Endothelial cell of umbilical vein (primary cell): ENCODE results near the gene SIDT1. TPM values are rescaled to one million over a fixed set of nuclear protein-coding genes. Genes with fewer than 3 reads are reported as not detected.

Experiments
- BruUV-seq: library from RNA; stranded (reverse); fragments of 400-500 nt; replicated peaks from 2 replicates; lab custom pipeline; 2021; lab: Mats Ljungman, UMichigan
- CTCF ChIA-PET: fragments of 300-600, 350-600 bp; sonication (Branson Sonifier 250); formaldehyde crosslinking; loops from one replicate; lab custom pipeline; 2021; ENCODE audit warnings: antibody characterized with exemption, inconsistent platforms; lab: Charles Lee
- POLR2A ChIA-PET: fragments of 300-600, 350-600 bp; sonication (Branson Sonifier 250); formaldehyde crosslinking; loops from one replicate; lab custom pipeline; 2021; ENCODE audit warnings: antibody characterized with exemption, inconsistent platforms; lab: Charles Lee
- DNase-seq: peaks from one replicate; pipeline ENCODE4 v3.0.0-alpha.2; 2011; ENCODE audit warnings: low read depth, low spot score
- FAIRE-seq: peaks from 2 replicates; lab custom pipeline; 2011; peaks lifted over from hg19 to GRCh38; lab: Jason Lieb, UNC
- H2AFZ ChIP-seq: 2 replicates; pipeline ENCODE4 v1.6.0; 2012; ENCODE audit warnings: low read depth, low read length, control low read depth, inconsistent platforms
- H3K27ac ChIP-seq: 2 replicates; pipeline ENCODE4 v1.5.1; 2011; ENCODE audit warnings: low read depth, mild to moderate bottlenecking, control low read depth, low read length, moderate library complexity; ENCODE audit not compliant: insufficient read depth
- H3K27me3 ChIP-seq, 2 experiments: 2 replicates each; pipeline versions ENCODE4 v1.6.0 to v1.6.1; 2011; ENCODE audit warnings: low read length in 2 of 2, mixed read lengths in 1 of 2; ENCODE audit not compliant: control insufficient read depth in 2 of 2, insufficient read depth in 2 of 2
- H3K36me3 ChIP-seq, 2 experiments: 2 replicates in 1 of 2; 3 replicates in 1 of 2; pipeline ENCODE4 v1.5.1; 2011; ENCODE audit warnings: low read length in 2 of 2, mild to moderate bottlenecking in 1 of 2, moderate library complexity in 1 of 2; ENCODE audit not compliant: control insufficient read depth in 2 of 2, insufficient read depth in 2 of 2; ENCODE audit errors: extremely low read depth in 1 of 2
- H3K4me1 ChIP-seq: 3 replicates; pipeline ENCODE4 v1.5.1; 2011; ENCODE audit warnings: mild to moderate bottlenecking, low read length; ENCODE audit not compliant: control insufficient read depth, insufficient read depth; ENCODE audit errors: extremely low read depth
- H3K4me2 ChIP-seq: 2 replicates; pipeline ENCODE4 v1.6.1; 2011; ENCODE audit warnings: low read length, control low read depth, mixed read lengths; ENCODE audit not compliant: insufficient read depth
- H3K4me3 ChIP-seq, 3 experiments: fragments of 200-600 bp in 1 of 3; sonication (generic), shearing (Covaris generic) in 1 of 3; replicated peaks in 1 of 3; 2 replicates each; pipeline ENCODE4 v1.5.1; 2011 to 2016; ENCODE audit warnings: control low read depth in 3 of 3, low read length in 3 of 3, mild to moderate bottlenecking in 2 of 3, inconsistent platforms in 1 of 3, low read depth in 1 of 3, moderate library complexity in 1 of 3; ENCODE audit not compliant: insufficient read depth in 1 of 3
- H3K79me2 ChIP-seq: 2 replicates; pipeline ENCODE4 v1.6.0; 2012; ENCODE audit warnings: low read length, inconsistent platforms; ENCODE audit not compliant: control insufficient read depth, insufficient read depth
- H3K9ac ChIP-seq: replicated peaks from 2 replicates; pipeline ENCODE3; 2011; ENCODE audit warnings: low read length, control low read depth; ENCODE audit not compliant: insufficient read depth; ENCODE audit errors: extremely low read depth
- H3K9me1 ChIP-seq: replicated peaks from 3 replicates; pipeline ENCODE4 v1.6.0; 2011; ENCODE audit warnings: mild to moderate bottlenecking, low read length; ENCODE audit not compliant: control insufficient read depth, insufficient read depth; ENCODE audit errors: extremely low read depth
- H3K9me3 ChIP-seq: replicated peaks from 2 replicates; pipeline ENCODE4 v1.5.1; 2012; ENCODE audit warnings: low read length, inconsistent platforms; ENCODE audit not compliant: control insufficient read depth, insufficient read depth
- H4K20me1 ChIP-seq: replicated peaks from 2 replicates; pipeline ENCODE3; 2011; ENCODE audit warnings: mild to moderate bottlenecking, low read length; ENCODE audit not compliant: control insufficient read depth, insufficient read depth; ENCODE audit errors: extremely low read depth
- CTCF ChIP-seq, 2 donors: IDR thresholded peaks; 1 replicate in 1 of 2; 2 replicates in 1 of 2; pipeline ENCODE4 v1.5.1; 2011; ENCODE audit warnings: low read length in 2 of 2, mild to moderate bottlenecking in 2 of 2, moderate library complexity in 2 of 2, control low read depth in 1 of 2, inconsistent platforms in 1 of 2, low read depth in 1 of 2; ENCODE audit not compliant: insufficient read depth in 1 of 2; ENCODE audit errors: extremely low read depth in 1 of 2
- EZH2 ChIP-seq: IDR thresholded peaks from 2 replicates; pipeline ENCODE4 v1.6.1; 2012; ENCODE audit warnings: borderline replicate concordance, low read depth, mild to moderate bottlenecking, moderate library complexity, low read length, inconsistent platforms; ENCODE audit not compliant: severe bottlenecking
- FOS ChIP-seq: IDR thresholded peaks from 2 replicates; pipeline ENCODE4 v1.6.1; 2011; ENCODE audit warnings: mild to moderate bottlenecking, low read length, moderate library complexity, borderline replicate concordance; ENCODE audit not compliant: insufficient read depth
- GATA2 ChIP-seq: IDR thresholded peaks from 2 replicates; pipeline ENCODE4 v1.7.0; 2011; ENCODE audit warnings: low read depth, mild to moderate bottlenecking, moderate library complexity, mixed read lengths, low read length; ENCODE audit not compliant: insufficient read length, insufficient read depth
- JUN ChIP-seq: IDR thresholded peaks from 2 replicates; pipeline ENCODE4 v1.6.1; 2011; ENCODE audit warnings: borderline replicate concordance, low read depth; ENCODE audit not compliant: insufficient read length, insufficient read depth
- MAX ChIP-seq: IDR thresholded peaks from 2 replicates; pipeline ENCODE4 v1.6.1; 2011; ENCODE audit not compliant: insufficient read depth, insufficient read length
- MYC ChIP-seq: IDR thresholded peaks from one replicate; pipeline ENCODE4 v1.6.1; 2011; ENCODE audit warnings: mild to moderate bottlenecking, low read depth, low read length
- POLR2A ChIP-seq: IDR thresholded peaks from 2 replicates; pipeline ENCODE4 v1.6.1; 2012; ENCODE audit warnings: low read depth, mild to moderate bottlenecking, control low read depth, low read length
- POLR2AphosphoS5 ChIP-seq: IDR thresholded peaks from 2 replicates; pipeline ENCODE4 v1.6.1; 2012; ENCODE audit warnings: low read depth, mild to moderate bottlenecking, control low read depth, low read length, moderate library complexity; ENCODE audit not compliant: insufficient read depth
- dilution Hi-C: fragments of 300-500 bp; cut with MboI; formaldehyde crosslinking; loops from one replicate; pipeline ENCODE4 v1.15.0; 2019; ENCODE audit warnings: low sequenced_read_pairs; ENCODE audit not compliant: extremely low pct_ligation_motif_present
- intact Hi-C: fragments of 100-400 bp; cut with micrococcal nuclease; formaldehyde crosslinking; loops from one replicate; pipeline ENCODE4 v1.10.0; 2022
- polyA plus RNA-seq, 4 experiments: library from polyadenylated mRNA; depleted of rRNA in 3 of 4; stranded (reverse) in 3 of 4; unstranded in 1 of 4; fragments of >200 nt; gene quantifications; 2 replicates each; pipeline versions ENCODE4 v1.2.1 to v1.2.3, GENCODE V29; 2011 to 2012; ENCODE audit warnings: missing spikeins in 1 of 4
- total RNA-seq: library from RNA; stranded (reverse); gene quantifications from 2 replicates; pipeline ENCODE4 v1.2.3, GENCODE V29; 2021

The SIDT1 gene
- total and polyA plus RNA-seq, 2 donors (not counting 3 experiments of a cell fraction or from before 2014, with no cell fraction given): 0.07 TPM; not detected in 1

DNA sequence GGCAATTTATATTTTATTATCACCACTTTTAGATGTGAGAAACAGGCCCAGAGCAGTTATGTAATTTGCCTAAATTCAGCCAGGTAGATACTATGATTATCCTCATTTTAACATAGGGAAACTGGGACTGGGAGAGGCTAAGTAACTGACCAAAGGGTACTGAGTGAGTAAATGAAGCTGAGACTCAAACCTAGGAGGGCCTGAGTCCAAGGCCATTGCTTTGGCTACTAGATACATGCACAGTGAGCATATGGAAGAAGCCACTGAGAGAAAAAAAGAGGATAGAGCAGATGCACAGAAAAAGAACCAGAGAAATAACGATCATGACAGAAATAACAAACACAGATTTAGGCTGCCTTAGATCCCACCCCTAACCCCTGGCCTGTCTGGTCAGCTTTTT is 130.5 kb downstream of the SIDT1 start:
- intact Hi-C loops: no loop called here
- H3K4me1 ChIP-seq: no peaks in the 10 kb centered on the region
- H3K9ac ChIP-seq: no peak overlapping the region
- ChIA-PET POLR2A (no interaction called here), CTCF (no interaction called here)
- no peak for DNase-seq
- H3K9me1 ChIP-seq: no peaks in the 10 kb centered on the region
- no peak for FAIRE-seq
- H3K36me3 ChIP-seq: peaks cover 9 to 14% of the 10 kb centered on the region in 2 experiments
- H3K4me2 ChIP-seq: no peak overlapping the region
- no peaks in the 10 kb centered on the region for H3K27me3 ChIP-seq
- H3K27ac ChIP-seq: no peak overlapping the region
- H4K20me1 ChIP-seq: no peaks in the 10 kb centered on the region
- H3K79me2 ChIP-seq: no peaks in the 10 kb centered on the region
- no peak for TF ChIP-seq MAX
- no peak for TF ChIP-seq EZH2
- no peak for TF ChIP-seq CTCF (IDR thresholded peaks at IDR 0.05; ENCODE audit: extremely low read depth in 1 of 2, insufficient read depth in 1 of 2, low read depth in 1 of 2, low read length in 2 of 2)
- TF ChIP-seq POLR2AphosphoS5: no peak
- TF ChIP-seq POLR2A: no peak
- TF ChIP-seq MYC: no peak
- no peak for TF ChIP-seq GATA2
- no peak for TF ChIP-seq FOS
- TF ChIP-seq JUN: no peak
- dilution Hi-C loops: no loop called here
- H3K9me3 ChIP-seq: no peaks in the 10 kb centered on the region
- BruUV-seq: no TSS peak
- H3K4me3 ChIP-seq: no peak overlapping the region
- no peak overlapping the region for H2AFZ ChIP-seq
